ENCODE results near the gene INPP5A.

INPP5A gene

GRCh38 chr10:132631338-132631735 lies 93.8 kb downstream of the INPP5A start:
- DNase-seq (ENCODE audit: low spot score): no peak

GRCh38 chr10:132632091-132632561 lies 94.5 kb downstream of the INPP5A start:
- peak; percentile 65 for DNase-seq (ENCODE audit: low spot score)

- no peak for DNase-seq (ENCODE audit: low spot score)
Observed at GRCh38 chr10:132632851-132633684, 95.5 kb downstream of the INPP5A start.

GRCh38 chr10:132634241-132634946 lies 96.8 kb downstream of the INPP5A start:
- DNase-seq (ENCODE audit: low spot score): no peak

- DNase-seq (ENCODE audit: low spot score): no peak
Observed at GRCh38 chr10:132634947-132635271, 97.3 kb downstream of the INPP5A start.

GRCh38 chr10:132636358-132636757 lies 98.8 kb downstream of the INPP5A start:
- no peak for DNase-seq (ENCODE audit: low spot score)

GRCh38 chr10:132637477-132638129 lies 100.0 kb downstream of the INPP5A start:
- DNase-seq (ENCODE audit: low spot score): peak; percentile 87

- DNase-seq (ENCODE audit: low spot score): no peak
Observed at GRCh38 chr10:132638130-132638515, 100.5 kb downstream of the INPP5A start.

GRCh38 chr10:132639470-132639869 lies 101.9 kb downstream of the INPP5A start:
- no peak for DNase-seq (ENCODE audit: low spot score)

- no peak for DNase-seq (ENCODE audit: low spot score)
Observed at GRCh38 chr10:132640326-132641125, 102.9 kb downstream of the INPP5A start.

GRCh38 chr10:132641401-132641800 lies 103.8 kb downstream of the INPP5A start:
- no peak for DNase-seq (ENCODE audit: low spot score)

GRCh38 chr10:132641966-132642731 lies 104.6 kb downstream of the INPP5A start:
- no peak for DNase-seq (ENCODE audit: low spot score)

GRCh38 chr10:132642732-132643008 lies 105.1 kb downstream of the INPP5A start:
- DNase-seq (ENCODE audit: low spot score): no peak

GRCh38 chr10:132643709-132644526 lies 106.3 kb downstream of the INPP5A start:
- no peak for DNase-seq (ENCODE audit: low spot score)

GRCh38 chr10:132644527-132645246 lies 107.1 kb downstream of the INPP5A start:
- no peak for DNase-seq (ENCODE audit: low spot score)

GRCh38 chr10:132645247-132645530 lies 107.6 kb downstream of the INPP5A start:
- DNase-seq (ENCODE audit: low spot score): no peak

- no peak for DNase-seq (ENCODE audit: low spot score)
Observed at GRCh38 chr10:132645630-132646442, 108.2 kb downstream of the INPP5A start.

- no peak for DNase-seq (ENCODE audit: low spot score)
Observed at GRCh38 chr10:132646443-132647097, 109.0 kb downstream of the INPP5A start.

GRCh38 chr10:132647424-132647823 lies 109.8 kb downstream of the INPP5A start:
- no peak for DNase-seq (ENCODE audit: low spot score)

Data from globus pallidus (tissue), 1 donor.